GM18502 (cell line): ENCODE data around the gene MALRD1.

Experiments used
- ATAC-seq: cut with Tn5 transposase; IDR thresholded peaks from one replicate; pipeline ENCODE4 v1.9.1; 2021; ENCODE audit warnings: mild to moderate bottlenecking; ENCODE audit not compliant: unreplicated experiment, poor library complexity

The MALRD1 gene

DNA sequence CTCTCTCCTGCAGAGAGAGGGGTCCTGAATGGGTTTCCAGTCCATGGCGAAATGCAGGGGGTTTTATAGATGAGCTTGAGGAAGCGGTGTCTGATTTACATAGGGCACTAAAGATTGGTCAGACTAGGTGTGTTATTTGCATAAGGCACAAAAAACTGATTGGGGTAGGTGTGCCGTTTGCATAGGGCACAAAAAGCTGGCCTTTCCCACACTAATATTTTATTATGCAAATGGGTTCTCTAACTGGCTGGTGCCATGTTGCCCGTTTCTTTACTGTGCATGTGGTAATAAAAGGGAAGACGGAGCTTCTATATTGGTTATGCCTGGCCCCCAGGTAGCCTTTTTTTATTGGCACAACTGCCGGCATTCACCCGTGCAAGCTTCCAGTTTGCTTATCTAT is 50.2 kb downstream of the MALRD1 start:
- no peak for ATAC-seq

DNA sequence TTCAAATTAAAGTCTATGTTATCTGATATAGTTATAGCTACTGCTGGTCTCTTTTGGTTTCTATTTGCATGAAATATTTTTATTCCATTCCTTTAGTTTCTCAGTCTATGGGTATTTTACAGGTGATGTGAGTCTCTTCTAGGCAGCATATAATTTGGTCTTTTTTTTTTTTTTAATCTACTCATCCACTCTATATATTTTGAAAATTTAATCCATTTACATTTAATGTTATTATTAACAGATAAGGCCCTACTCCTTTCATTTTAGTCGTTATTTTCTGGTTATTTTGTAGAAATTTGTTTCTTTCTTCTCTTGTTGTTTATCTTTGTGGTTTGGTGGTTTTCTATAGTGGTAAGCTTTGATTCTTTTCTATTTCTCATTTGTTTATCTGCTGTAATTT is 58.8 kb downstream of the MALRD1 start:
- no peak for ATAC-seq

DNA sequence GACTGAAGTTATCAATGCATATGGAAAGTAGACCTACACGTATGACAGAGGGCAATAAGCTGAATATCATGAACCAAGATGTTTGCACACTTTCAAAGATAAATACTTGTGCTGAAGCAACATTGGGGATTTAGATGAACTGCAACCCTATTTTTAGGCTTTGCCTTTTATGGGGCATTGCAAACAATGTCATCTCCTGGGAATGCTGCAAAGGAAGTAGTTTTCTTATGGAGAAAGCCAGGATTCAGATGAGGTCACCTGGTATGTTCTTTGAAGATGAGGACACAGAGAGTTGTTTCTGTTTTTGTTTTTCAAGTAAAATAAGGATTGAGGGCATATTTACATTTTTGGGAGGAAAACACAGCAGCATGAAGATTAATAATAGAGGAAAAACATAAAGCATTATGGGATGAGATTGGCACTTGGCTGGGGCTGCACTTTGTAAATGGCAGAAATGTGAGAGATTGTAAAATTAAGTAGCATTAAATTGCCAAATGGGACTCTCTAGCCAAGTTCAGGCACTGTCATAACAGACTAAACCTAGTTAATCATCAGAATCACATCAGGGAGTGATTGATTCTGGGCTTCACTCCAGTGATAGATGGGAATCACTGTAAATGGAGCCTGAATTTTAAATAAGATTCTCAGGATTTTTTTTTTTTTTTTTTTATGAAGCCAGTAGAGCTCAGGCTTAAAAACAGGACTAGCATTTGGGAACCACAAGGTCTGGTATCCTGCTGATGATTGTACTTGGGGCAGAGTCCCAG is 63.1 kb downstream of the MALRD1 start:
- ATAC-seq, result no peak

DNA sequence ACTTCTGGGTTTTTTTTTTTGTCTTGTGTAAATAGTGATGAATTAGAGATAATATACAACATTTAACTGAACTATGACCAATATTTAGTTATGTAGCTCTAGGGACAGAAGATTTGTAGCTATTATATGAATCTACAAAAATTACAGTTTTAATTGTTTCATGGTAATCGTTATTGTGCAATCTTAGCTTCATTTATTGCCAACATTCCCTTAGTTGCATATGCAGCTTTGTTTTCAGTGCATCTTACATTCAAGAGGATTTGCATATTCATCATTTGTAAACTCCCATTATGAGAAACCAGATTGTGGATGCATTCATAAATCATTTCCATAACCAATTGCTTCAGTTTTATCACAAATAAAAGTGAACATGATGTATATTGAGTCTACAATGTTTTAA is 68.8 kb downstream of the MALRD1 start:
- no peak for ATAC-seq

DNA sequence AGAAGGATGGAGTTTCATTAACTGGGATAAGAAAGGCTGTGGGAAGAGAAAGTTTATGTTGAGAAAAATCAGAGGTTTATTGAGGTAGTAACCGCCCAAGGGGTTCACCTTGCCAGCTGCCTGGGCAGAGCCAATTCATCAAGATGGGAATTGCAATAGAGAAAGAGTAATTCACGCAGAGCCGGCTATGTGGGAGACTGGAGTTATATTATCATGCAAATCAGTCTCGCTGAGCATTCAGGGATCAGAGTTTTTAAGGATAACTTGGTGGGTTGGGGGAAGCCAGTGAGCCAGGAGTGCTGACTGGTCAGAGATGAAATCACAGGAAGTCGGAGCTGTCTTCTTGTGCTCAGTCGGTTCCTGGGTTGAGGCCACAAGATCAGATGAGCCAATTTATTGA is 70.6 kb downstream of the MALRD1 start:
- ATAC-seq, result no peak

DNA sequence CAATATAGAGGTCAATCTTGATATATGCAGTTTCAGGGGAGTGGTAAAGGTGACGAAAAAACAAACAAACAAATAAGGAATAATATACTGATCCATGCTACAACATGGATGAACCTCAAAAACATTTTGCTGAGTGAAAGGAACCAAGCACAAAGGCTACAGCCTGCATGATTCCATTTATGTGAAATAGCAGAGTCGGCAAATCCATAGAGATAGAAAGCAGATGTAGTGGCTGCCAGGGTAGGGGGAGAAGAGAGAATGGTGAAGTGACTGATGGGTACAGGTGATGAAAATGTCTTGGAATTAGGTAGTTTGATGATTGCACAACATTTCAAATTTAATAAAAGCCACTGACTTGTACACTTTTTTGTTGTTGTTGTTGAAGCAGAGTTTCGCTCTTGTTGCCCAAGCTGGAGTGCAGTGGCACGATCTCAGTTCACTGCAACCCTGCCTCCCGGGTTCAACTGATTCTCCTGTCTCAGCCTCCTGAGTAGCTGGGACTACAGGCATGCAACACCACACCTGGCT is 71.8 kb downstream of the MALRD1 start:
- ATAC-seq, result no peak

DNA sequence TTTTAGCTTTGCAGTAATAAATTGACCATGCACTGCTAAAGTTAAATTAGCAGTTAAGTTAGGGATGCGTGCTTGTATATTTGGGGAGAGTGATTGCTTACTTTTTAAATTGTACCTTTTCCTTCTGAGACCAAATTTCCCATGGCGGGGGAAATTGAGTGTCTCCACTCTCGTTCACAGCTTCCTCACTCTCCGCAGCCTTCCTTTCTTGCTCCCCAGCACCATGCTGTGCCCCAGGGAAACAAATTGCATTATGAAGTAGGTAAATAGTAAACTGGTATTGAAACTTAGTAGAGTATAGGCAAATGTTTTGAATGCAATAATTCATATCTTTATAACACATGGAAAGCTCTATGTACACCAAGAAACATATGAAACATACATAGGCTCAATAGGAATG is 85.4 kb downstream of the MALRD1 start:
- ATAC-seq, result no peak

DNA sequence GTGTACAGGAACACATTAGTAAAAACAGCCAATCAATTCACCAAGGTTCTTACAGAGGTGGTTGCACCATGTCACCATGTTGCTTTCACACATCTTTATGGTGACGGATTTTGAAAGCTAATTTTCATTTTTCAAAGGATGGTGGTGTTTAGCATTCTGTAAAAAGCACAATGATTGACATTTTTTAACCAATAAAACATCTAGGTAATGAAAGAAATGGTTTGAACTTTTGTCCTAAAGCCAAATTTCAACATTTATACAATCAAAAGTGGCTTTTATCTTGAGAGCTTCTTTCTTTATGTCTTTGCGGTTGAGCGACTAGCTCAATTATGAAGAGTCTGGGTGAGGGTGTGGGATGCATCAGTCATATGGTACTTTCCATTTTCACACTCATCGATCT is 94.4 kb downstream of the MALRD1 start:
- no peak for ATAC-seq

DNA sequence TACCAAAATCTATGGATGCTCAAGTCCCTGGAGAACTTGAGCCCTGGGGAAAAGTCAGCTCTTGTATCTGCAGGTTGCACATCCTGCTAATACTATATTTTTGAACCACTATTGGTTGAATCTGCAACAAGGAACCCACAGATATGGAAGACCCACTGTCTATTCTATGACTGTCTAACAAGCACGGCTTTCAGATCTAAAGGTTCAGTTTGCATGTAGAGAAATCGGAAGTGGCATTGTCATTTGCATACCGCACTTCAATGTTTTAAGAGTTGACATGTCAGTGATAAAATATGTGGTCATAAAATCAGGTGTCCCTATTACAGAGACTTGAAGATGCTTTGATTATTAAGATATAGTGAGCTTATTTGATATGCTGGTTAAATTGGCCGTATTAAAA is 95.6 kb downstream of the MALRD1 start:
- no peak for ATAC-seq

DNA sequence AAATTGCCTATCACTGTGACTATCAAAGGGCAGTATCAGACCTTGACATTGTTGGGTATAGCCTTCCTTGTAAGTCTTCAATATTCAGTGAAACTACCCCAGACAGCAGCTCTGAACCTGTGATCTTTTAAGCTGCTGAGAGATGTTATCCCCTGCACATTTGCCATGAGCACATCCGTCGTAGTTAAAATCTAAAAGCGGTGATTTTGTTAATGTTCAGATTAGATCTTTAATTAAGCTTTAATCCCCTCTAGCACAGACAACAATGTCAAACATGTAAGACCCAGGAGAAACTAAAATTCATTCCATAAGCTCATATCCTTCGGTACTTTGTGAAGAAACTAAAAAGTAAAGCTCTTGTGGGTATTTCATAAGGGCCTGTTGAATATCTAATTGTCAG is 105.8 kb downstream of the MALRD1 start:
- ATAC-seq, result no peak

DNA sequence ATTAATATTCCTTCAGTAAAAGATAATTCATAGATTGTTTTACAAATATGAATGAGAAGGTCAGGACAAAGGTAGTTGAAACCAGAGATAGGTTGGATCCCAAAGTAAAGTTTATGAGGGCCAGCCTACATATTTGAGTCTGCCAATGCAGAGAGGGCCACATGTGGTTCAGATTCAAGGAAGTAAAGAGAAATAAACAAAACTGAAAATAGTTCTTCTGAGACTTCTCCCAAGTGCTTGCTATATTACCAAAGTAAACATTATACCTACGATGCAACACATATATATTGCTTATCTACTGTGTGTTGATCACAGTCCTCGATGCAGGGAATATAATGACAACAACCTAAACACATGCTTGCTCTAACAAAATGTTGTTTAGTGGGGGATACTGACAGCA is 109.8 kb downstream of the MALRD1 start:
- no peak for ATAC-seq

DNA sequence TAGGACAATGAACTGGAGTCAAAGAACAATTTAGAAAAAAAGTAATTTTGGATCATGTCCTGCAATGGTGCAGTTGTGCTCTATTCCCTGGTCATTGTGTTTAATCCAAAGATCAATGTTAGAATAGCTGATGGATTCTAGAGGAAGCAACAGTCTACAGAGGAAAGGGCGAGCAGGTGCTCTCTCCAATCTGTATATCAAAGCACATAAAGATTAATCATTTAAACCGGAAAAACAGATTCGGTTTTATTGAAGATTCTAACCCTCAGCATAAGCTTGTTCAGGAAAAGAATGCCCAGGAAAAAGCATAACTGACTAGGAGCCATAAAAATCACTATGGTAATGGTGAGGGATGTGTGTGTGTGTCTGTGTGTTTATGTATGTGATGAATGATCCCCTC is 110.3 kb downstream of the MALRD1 start:
- no peak for ATAC-seq

DNA sequence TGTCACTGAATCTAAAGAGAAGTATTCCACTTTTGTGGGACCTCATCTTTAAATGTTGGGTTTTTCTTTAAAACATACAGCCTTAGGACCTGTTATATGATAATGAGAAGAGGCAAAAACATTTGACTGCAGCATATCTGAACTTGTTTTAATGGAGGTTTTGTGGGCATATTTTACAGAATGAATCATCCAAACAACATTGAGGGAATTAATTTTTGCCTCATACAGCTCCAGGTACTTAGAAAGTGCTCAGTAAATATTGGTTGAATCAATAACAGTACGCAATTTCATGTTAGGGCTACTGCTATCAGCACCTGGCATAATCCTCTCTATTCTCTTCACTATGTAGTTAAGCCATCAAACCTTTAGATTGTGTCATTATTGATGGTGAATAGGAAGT is 115.9 kb downstream of the MALRD1 start:
- ATAC-seq, result no peak

DNA sequence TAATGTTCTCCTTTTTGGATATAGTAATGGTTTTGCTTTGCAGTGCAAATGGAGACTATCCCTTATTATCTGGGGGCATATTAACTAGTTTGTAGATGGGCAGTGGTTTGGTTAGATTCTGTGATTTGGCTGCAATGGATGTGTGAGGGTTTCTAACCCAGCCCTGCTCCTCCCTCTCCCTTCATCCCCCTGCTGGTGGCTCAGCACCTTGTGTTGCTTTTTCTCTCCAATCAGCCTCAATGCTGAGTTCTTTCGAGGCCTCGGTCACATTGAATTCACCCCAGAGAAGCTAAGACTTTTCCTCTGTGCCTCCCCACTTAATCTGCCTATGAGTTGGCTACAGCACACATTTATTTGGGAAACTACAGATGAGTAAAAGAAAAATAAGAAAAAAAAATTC is 120.0 kb downstream of the MALRD1 start:
- ATAC-seq, result no peak

DNA sequence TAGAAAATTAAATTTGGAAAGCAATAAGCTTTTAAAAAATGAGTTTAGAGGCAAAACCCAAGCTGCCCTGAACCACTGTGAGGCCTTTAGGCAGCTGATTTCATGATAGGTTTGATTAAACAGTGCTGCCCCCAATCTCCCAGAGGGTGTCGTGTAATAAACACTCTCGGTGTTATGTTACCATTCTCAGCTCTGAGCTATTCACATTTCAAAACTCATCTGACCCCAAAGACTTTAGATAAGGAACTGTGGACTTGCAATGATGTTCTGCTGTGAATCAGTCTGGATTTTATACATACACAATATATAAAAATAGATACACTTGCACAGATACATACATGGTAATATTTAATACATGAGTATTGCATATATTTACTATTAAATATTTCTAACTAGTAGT is 120.4 kb downstream of the MALRD1 start:
- ATAC-seq, result no peak

DNA sequence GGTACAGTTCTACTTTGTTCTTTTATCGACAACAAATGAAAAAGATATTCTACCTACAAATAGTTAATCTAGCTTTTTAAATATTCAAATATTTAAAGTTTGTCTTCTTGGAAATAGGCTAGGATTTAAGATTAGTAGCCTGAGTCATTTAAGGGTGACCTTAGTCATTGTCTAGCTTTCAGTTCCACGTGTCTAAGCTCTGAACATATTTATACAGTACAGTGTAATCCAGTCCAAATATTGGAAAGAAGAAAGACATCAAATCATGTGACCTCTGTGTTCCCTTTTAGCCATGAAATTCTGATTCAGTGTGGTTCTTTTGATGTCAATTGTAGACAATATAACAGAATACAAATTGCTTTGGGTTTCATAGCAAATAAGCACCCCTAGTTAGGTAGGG is 121.1 kb downstream of the MALRD1 start:
- no peak for ATAC-seq

DNA sequence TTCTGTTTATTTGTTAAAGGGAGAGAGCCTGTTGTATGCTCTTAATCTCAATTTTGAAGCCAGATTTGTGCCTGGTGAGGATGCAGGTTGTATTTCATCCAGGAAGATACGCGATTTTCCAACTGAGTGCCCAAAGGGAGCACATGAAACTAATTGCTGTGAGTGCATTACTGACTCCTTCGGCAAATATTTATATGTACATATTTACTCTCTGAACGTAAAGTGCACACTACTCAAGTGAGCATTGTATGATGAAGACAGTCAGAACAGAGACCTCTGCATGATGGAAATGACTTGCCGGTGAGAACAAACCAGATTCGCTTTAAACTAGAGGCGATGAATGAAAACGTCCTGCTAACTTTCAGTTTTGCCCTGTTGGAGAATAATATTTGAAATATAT is 130.1 kb downstream of the MALRD1 start:
- ATAC-seq, result no peak

DNA sequence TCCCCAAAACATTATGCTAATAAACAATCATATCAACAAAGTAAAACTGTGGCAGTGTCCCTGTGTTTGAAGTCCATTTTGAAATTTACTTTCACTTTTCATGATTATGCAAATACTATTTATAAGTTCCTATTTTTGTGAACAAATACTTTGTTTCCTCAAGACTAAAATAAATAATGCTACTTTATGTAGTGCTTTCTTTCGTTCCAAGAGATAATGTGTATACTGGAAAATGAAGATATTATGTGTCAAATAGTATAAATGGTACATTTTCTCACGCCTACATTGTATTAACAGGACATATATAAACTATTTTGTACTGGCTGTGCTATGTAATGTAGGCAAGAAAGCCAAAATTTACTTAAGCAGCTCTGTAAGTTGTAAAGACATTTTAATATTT is 136.3 kb downstream of the MALRD1 start:
- no peak for ATAC-seq

DNA sequence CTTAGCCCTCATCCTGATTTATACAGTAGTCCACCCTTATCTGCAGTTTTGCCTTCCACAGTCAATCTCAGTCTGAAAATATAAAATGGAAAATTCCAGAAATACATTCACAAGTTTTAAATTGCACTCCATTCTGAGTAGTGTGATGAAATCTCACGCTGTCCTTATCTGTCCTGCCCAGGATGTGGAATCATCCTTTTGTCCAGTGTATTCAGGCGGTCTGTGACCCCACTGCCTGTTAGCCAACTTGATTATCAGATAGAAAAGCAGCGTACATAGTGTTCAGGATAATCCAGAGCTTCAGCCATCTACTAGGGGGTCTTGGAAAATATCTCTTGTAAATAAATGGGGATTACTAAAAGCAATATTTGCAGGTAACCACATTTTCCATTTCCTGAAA is 146.3 kb downstream of the MALRD1 start:
- no peak for ATAC-seq

DNA sequence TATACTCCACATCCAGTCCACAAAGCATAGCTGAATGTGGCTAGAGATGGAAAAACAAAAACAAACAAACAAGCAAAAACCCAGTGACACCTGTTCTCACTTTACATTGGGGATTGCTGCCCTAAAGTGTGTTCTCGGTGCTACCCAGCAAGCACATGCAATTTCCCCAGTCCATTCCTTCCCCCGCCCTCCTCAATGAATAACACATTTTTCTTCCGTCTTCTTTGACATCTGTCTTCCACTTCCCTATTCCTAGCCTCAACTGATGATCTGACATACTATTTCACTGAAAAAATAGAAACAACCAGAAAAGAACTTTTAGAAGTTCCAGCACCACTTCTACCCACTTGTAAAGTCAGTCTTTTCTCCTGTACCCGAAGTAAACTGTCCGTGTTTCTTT is 147.1 kb downstream of the MALRD1 start:
- ATAC-seq, result no peak

DNA sequence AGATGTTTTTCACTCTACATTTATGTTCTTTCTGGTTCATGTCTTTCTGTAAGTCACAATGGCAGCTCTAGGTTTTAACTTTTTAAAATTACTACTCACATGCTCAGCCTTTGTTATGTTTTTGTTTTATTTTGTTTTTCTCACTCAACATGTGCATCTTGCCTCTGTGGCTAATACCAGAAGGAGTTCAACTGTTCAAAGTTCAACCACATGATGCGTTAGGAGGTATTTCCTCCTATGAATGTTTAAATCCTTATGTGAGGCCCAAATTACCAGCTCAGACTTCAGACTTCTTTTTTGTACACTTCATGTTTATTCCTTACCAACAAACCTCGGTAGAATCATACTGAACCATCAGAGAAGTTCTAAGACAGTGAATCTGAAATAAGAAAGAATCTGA is 151.6 kb downstream of the MALRD1 start:
- no peak for ATAC-seq

DNA sequence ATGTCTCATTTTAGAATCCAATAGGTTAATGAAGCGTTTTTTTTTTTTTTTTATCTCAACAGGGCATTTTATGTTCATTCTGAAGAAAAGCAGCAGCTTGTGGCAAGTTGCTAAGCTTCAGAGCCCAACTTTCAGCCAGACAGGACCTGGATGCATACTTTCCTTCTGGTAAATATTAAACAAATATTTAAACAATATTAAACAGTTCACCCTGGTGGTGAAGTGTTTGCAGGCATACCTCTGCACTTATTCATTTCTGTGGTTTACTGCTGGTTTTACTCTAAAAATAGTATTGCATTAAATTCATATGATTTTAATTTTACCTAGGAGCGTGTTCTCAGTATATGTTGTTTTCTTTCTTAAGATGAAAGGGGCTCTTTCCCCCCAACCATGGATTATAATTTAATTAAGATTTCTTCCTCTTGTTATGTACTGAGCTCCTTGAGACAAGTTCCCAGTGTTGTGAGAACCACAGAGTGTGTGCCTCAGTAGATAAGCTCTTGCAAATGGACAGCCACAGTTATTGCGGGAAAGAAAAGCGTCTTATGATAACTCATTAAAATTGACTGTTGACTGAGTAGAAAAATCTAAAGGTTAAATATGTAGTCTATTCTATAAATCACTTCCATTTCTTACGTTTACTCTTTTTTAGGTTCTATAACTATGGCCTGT is 155.8 kb downstream of the MALRD1 start:
- ATAC-seq, result no peak
